ENCODE measurements around the gene NXPE3. TPM values are rescaled to one million over a fixed set of nuclear protein-coding genes. Genes with fewer than 3 reads are reported as not detected.

NXPE3 gene
- total RNA-seq, 1 experiment from 2014 or later = 15.9 TPM

DNA sequence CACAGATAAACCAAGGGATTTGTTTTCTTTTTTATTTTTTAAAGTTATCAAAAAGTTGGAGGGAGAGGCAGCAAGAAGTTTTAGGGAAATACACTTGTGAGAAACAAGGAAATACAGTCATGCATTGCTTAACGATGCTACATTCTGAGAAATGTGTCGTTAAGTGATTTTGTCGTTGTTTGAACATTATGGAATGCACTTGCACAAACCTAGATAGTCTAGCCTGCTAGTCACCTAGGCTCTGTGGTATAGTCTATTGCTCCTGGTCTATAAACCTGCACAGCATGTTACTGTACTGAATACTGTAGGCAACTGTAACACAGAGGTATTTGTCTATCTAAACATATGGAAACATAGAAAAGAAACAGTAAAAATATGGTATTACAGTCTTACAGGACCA lies 68.3 kb downstream of the NXPE3 start:
- H3K23me2 ChIP-seq (ENCODE audit: insufficient read length, low read depth, low read length, poor library complexity, severe bottlenecking) = no peaks in the 10 kb centered on the region
- H3K27me3 ChIP-seq (ENCODE audit: insufficient read depth, low read length) = no peaks in the 10 kb centered on the region
- no peak overlapping the region for H3K18ac ChIP-seq (ENCODE audit: insufficient read length, low read depth, low read length)
- H3K9me3 ChIP-seq (ENCODE audit: control insufficient read depth, low read depth, low read length) = no peaks in the 10 kb centered on the region
- H4K20me1 ChIP-seq (ENCODE audit: control insufficient read depth, insufficient read depth, insufficient read length) = no peaks in the 10 kb centered on the region
- H4K5ac ChIP-seq (ENCODE audit: insufficient read length, low read depth, low read length) = no peak overlapping the region
- H3K79me1 ChIP-seq (ENCODE audit: insufficient read depth, low read depth, low read length, poor library complexity, severe bottlenecking) = no peaks in the 10 kb centered on the region
- H2BK5ac ChIP-seq (ENCODE audit: insufficient read length, low read length) = no peak overlapping the region
- H3K23ac ChIP-seq (ENCODE audit: insufficient read length, low read depth, low read length) = no peak overlapping the region
- H2AK5ac ChIP-seq (ENCODE audit: insufficient read length, low read length) = no peak overlapping the region
- TF ChIP-seq, protein P1, sequence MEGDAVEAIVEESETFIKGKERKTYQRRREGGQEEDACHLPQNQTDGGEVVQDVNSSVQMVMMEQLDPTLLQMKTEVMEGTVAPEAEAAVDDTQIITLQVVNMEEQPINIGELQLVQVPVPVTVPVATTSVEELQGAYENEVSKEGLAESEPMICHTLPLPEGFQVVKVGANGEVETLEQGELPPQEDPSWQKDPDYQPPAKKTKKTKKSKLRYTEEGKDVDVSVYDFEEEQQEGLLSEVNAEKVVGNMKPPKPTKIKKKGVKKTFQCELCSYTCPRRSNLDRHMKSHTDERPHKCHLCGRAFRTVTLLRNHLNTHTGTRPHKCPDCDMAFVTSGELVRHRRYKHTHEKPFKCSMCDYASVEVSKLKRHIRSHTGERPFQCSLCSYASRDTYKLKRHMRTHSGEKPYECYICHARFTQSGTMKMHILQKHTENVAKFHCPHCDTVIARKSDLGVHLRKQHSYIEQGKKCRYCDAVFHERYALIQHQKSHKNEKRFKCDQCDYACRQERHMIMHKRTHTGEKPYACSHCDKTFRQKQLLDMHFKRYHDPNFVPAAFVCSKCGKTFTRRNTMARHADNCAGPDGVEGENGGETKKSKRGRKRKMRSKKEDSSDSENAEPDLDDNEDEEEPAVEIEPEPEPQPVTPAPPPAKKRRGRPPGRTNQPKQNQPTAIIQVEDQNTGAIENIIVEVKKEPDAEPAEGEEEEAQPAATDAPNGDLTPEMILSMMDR (conservative IDR thresholded peaks at IDR 0.05) = no peak
- Mint-ChIP-seq H3K4me3 (no peak overlapping the region), H3K27ac (no peak overlapping the region), H3K27me3 (ENCODE audit: low read depth) (no peaks in the 10 kb centered on the region), H3K36me3 (ENCODE audit: insufficient read depth in 1 of 3, low read depth in 3 of 3) (peaks cover 6 to 21% (median 15%) of the 10 kb centered on the region in 3 experiments), H3K4me1 (peaks cover 43 to 50% of the 10 kb centered on the region in 2 experiments), H3K9me3 (no peaks in the 10 kb centered on the region)
- H4K8ac ChIP-seq (replicated peaks; ENCODE audit: insufficient read length, low read depth, low read length) = no peak overlapping the region
- no peak overlapping the region for H2AFZ ChIP-seq (ENCODE audit: low read length)
- H3K9ac ChIP-seq (ENCODE audit: extremely low read depth, insufficient read length, low read length) = no peak overlapping the region
- H2BK120ac ChIP-seq (ENCODE audit: low read depth, low read length, poor library complexity, severe bottlenecking) = no peak overlapping the region
- no peak overlapping the region for H3K14ac ChIP-seq (ENCODE audit: insufficient read depth, low read length)
- peaks cover 2% of the 10 kb centered on the region; the same call in 1 of the 2 replicates for H3K4me1 ChIP-seq (ENCODE audit: insufficient read depth, low read length)
- no peak overlapping the region for H4K91ac ChIP-seq (ENCODE audit: insufficient read length, low read depth, low read length)
- H3K4ac ChIP-seq (ENCODE audit: low read depth, low read length) = no peak overlapping the region
- H2BK15ac ChIP-seq (ENCODE audit: low read depth, low read length) = no peak overlapping the region
- no peak for DNase-seq
- no peak overlapping the region for H2BK20ac ChIP-seq (ENCODE audit: low read depth, low read length, poor library complexity, severe bottlenecking)
- no peak overlapping the region for H3T11ph ChIP-seq (ENCODE audit: low read length)
- no peak overlapping the region for H2BK12ac ChIP-seq (ENCODE audit: insufficient read length, low read depth, low read length)
- WGBS (ENCODE audit: extremely low coverage, insufficient read length, low lambda C conversion rate) = no CpG with 5 or more reads among the region's 3 CpGs
- no peak overlapping the region for H3K27ac ChIP-seq (ENCODE audit: insufficient read length, low read depth, low read length)
- H3K56ac ChIP-seq (ENCODE audit: insufficient read length, low read depth, low read length) = no peak overlapping the region
- H3K4me2 ChIP-seq (ENCODE audit: insufficient read depth, insufficient read length, low read length) = no peak overlapping the region
- peaks cover 15% of the 10 kb centered on the region; the same call in 1 of the 2 replicates for H3K79me2 ChIP-seq (ENCODE audit: insufficient read depth, low read length)
